C4-2B (cell line): Measurements from ENCODE around the gene BAG3.

ENCODE experiments used
- H3K27ac ChIP-seq: fragments of 450-650 bp; 2 replicates; pipeline ENCODE4 v1.5.1; 2017
- ZFX ChIP-seq: fragments of 450-650 bp; IDR thresholded peaks from 2 replicates; pipeline ENCODE4 v1.6.1; 2017
- TF ChIP-seq, protein P1 (sequence below): fragments of 450-650 bp; conservative IDR thresholded peaks from 2 replicates; pipeline ENCODE4 v1.5.1; 2017; ENCODE audit warnings: mild to moderate bottlenecking

Gene BAG3

DNA sequence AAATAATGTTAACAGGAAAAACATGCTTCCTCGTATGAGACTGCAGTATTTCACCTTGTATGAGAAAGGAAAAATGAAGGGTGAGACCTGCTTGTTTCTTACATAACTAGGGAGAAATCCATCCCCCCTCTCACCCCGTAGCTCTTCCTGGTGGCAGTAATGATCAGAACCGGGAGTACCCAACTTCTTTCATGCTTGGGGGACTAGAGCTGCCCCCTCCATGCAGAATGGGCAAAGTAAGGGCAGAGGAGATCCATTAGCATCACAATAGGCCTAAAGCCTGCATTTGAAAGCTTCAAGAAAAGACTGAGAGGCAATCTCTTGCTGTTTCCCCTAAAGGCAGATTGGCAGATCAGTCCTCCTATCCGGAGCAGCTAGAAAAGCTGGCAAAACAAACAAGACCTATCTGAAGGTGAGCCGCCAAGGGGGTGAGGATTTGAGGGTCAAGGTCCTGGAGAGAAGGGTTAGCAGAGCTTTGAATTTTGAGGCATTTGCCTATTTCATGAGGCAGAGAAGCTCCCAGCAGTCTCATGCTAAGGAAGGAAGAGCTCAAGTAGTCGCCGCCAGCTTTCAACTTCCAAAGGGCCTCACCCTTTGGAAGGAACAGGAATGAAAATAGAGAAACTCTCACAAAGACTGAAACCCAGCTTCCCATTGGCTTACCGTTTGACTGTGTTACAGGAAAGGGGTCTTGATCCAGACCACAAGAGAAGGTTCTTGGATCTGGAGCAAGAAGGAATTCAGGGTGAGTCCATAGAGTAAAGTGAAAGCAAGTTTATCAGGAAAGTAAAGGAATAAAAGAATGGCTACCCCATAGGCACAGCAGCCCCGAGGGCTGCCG lies 36.2 kb downstream of the BAG3 start:
- H3K27ac ChIP-seq = no peak overlapping the region
- no peak for TF ChIP-seq ZFX
- TF ChIP-seq, protein P1, sequence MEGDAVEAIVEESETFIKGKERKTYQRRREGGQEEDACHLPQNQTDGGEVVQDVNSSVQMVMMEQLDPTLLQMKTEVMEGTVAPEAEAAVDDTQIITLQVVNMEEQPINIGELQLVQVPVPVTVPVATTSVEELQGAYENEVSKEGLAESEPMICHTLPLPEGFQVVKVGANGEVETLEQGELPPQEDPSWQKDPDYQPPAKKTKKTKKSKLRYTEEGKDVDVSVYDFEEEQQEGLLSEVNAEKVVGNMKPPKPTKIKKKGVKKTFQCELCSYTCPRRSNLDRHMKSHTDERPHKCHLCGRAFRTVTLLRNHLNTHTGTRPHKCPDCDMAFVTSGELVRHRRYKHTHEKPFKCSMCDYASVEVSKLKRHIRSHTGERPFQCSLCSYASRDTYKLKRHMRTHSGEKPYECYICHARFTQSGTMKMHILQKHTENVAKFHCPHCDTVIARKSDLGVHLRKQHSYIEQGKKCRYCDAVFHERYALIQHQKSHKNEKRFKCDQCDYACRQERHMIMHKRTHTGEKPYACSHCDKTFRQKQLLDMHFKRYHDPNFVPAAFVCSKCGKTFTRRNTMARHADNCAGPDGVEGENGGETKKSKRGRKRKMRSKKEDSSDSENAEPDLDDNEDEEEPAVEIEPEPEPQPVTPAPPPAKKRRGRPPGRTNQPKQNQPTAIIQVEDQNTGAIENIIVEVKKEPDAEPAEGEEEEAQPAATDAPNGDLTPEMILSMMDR = no peak

DNA sequence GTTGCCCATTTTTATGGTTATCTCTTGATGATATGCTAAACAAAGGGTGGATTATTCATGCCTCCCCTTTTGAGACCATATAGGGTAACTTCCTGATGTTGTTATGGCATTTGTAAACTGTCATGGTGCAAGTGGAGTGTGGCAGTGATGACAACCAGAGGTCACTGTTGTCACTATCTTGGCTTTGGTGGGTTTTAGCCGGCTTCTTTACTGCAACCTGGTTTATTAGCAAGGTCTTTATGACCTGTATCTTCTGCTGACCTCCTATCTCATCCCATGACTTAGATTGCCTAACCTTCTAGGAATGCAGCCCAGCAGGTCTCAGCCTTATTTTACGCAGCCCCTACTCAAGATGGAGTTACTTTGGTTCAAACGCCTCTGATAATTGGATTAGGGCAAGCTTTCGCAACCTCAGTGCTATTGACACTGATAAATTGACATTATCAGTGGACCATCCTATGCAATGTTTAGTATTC lies 36.9 kb downstream of the BAG3 start:
- H3K27ac ChIP-seq = no peak overlapping the region
- TF ChIP-seq ZFX = no peak
- TF ChIP-seq, protein P1 = no peak

DNA sequence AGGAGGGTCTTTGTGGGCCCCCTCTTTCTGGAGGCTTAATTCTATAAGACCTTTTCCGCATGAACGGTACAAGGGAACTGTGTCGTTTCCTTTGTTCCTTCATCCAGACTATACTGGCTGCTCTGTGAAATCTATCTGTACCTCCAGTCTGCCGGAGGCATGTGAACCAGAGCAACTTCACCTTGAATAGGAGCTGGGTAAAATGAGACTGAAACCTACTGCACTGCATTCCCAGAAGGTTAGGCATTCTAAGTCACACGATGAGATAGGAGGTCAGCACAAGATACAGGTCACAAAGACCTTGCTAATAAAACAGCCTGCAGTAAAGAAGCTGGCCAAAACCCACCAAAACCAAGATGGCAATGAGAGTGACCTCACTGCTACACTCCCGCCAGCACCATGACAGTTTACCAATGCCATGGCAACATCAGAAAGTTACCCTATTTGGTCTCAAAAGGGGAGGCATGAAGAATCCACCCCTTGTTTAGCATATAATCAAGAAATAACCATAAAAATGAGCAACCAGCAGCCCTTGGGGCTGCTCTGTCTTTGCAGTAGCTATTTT lies 37.9 kb downstream of the BAG3 start:
- no peak overlapping the region for H3K27ac ChIP-seq
- TF ChIP-seq, protein P1 = no peak
- no peak for TF ChIP-seq ZFX

DNA sequence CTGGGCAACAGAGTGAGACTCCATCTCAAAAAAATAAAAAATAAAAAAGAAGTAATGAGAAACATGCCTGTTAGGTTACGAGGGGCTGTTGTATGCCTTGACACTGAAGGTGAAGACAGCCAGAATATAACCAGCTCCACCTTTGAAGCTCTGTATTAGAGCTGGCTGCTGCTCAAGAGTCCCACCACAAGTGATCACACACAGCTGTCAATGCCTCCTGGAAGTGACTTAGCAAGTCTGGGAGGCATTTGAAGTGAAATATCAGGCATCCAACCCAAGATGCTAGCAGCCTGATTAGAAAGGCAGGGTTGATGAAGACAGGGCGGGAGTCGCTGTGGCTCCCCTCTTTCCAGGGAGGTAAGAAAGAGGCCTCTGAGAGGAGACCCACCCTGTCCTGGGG lies 40.5 kb downstream of the BAG3 start:
- no peak overlapping the region for H3K27ac ChIP-seq
- TF ChIP-seq, protein P1 = no peak
- no peak for TF ChIP-seq ZFX

DNA sequence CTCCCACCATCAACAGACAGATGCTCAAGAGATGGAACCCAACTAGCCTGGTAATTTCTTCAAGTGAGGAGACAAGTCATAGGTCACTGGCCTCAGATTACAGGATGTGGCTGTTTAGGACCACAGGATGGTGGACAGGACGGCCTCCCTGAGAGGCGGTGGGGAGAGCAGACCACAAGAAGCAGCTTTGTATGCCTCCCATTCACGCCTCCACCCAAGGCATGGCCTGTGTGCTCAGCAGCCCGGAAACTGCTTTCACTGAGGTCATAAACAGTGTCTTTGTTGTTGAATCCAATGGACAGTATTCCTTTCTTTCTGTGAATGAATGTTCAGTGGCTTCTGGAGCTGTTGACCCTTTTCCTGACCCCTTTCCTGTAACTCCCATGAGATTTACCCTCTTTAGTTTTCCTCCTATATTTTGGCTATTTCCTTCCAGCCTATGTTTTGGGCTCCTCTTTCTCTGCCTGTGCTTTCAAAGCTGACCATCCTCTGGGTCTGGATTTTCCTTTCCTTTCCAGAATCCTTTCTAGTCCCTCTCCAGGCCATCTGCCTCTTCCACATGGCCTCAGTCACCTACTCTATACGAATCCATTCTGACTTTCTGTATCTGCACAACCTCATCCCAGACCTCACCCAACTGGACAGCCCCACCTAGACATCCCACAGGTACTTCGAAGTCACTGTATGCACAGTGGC lies 42.2 kb downstream of the BAG3 start:
- no peak for TF ChIP-seq ZFX
- TF ChIP-seq, protein P1 = no peak
- no peak overlapping the region for H3K27ac ChIP-seq

DNA sequence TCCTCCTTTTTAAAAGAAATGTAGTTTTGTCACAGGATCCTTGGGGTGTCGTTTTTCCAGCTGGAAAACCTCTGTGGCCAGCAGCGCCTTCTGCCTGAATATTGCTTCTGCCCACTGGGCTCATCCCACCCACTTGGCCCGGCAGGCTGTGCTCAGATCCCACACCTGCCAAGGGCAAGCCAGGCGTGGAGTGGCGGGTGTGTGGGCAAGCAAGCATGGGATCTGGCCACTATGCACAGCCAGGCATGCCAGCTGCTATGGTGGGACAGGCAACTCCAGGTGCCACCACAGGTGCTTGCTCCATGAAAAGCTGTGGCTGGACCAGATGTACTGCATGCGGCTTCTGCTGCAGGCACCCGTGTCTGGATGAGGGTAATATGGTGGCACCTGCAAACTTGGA lies 43.4 kb downstream of the BAG3 start:
- H3K27ac ChIP-seq = no peak overlapping the region
- TF ChIP-seq ZFX = no peak
- TF ChIP-seq, protein P1 = no peak
